GM23248 (cell line): ENCODE results near the gene E2F3. TPM values are rescaled to one million over a fixed set of nuclear protein-coding genes. Genes with fewer than 3 reads are reported as not detected.
"Not testable (repeated sequence)": the region's sequence is repeated elsewhere in the genome, so short reads cannot be mapped to it uniquely, and the experiment has no call there.

Source experiments
- DNase-seq: peaks from one replicate; pipeline ENCODE4 v3.0.0-alpha.2; 2015
- H2AFZ ChIP-seq: fragments of 200-600 bp; sonication (generic); 2 replicates; pipeline ENCODE4 v1.6.1; 2016; ENCODE audit warnings: antibody characterized with exemption
- H3F3A ChIP-seq: fragments of 200-600 bp; sonication (generic); 2 replicates; pipeline ENCODE4 v1.6.1; 2016; ENCODE audit warnings: mild to moderate bottlenecking, antibody characterized with exemption, mixed run types; ENCODE audit not compliant: insufficient read depth
- H3K27ac ChIP-seq: fragments of 200-600 bp; sonication (generic); 2 replicates; pipeline ENCODE4 v1.5.1; 2016; ENCODE audit warnings: mild to moderate bottlenecking
- H3K27me3 ChIP-seq: fragments of 200-600 bp; sonication (generic); replicated peaks from 2 replicates; pipeline ENCODE4 v1.6.1; 2016; ENCODE audit warnings: mild to moderate bottlenecking; ENCODE audit not compliant: insufficient read depth
- H3K36me3 ChIP-seq: fragments of 200-600 bp; sonication (generic); 2 replicates; pipeline ENCODE4 v1.6.1; 2016; ENCODE audit warnings: low read depth, mild to moderate bottlenecking
- H3K4me1 ChIP-seq: fragments of 200-600 bp; sonication (generic); 2 replicates; pipeline ENCODE4 v1.6.1; 2016; ENCODE audit warnings: mild to moderate bottlenecking; ENCODE audit not compliant: insufficient read depth
- H3K4me2 ChIP-seq: fragments of 200-600 bp; sonication (generic); one replicate; pipeline ENCODE4 v1.6.1; 2016; ENCODE audit warnings: mild to moderate bottlenecking; ENCODE audit not compliant: unreplicated experiment
- H3K4me3 ChIP-seq: fragments of 200-600 bp; sonication (generic); 2 replicates; pipeline ENCODE4 v1.5.1; 2016; ENCODE audit warnings: mild to moderate bottlenecking
- H3K79me2 ChIP-seq: fragments of 200-600 bp; sonication (generic); 2 replicates; pipeline ENCODE4 v1.6.1; 2016; ENCODE audit warnings: mild to moderate bottlenecking; ENCODE audit not compliant: insufficient read depth
- H3K9ac ChIP-seq: fragments of 200-600 bp; sonication (generic); 2 replicates; pipeline ENCODE4 v1.6.1; 2016; ENCODE audit warnings: mild to moderate bottlenecking
- H3K9me2 ChIP-seq: fragments of 200-600 bp; sonication (generic); 2 replicates; pipeline ENCODE4 v1.6.1; 2016; ENCODE audit warnings: mixed run types, mild to moderate bottlenecking, moderate library complexity; ENCODE audit not compliant: insufficient read depth
- H3K9me3 ChIP-seq: fragments of 200-600 bp; sonication (generic); one replicate; pipeline ENCODE4 v1.6.1; 2017; ENCODE audit warnings: low read depth
- H4K20me1 ChIP-seq: fragments of 200-600 bp; sonication (generic); 2 replicates; pipeline ENCODE4 v1.6.0; 2016; ENCODE audit not compliant: insufficient read depth
- EZH2 ChIP-seq: fragments of 200-600 bp; sonication (generic); IDR thresholded peaks from 2 replicates; pipeline ENCODE4 v1.6.1; 2018; ENCODE audit warnings: antibody characterized with exemption, mild to moderate bottlenecking; ENCODE audit not compliant: insufficient read depth, poor library complexity, severe bottlenecking
- EZH2phosphoT487 ChIP-seq: fragments of 200-600 bp; sonication (generic); IDR thresholded peaks from 2 replicates; pipeline ENCODE4 v1.6.1; 2018; ENCODE audit warnings: antibody characterized with exemption, moderate library complexity, mild to moderate bottlenecking, low read depth; ENCODE audit not compliant: insufficient read depth
- whole genome bisulfite sequencing, 2 experiments: methylation state at CpG; one replicate each; pipeline ENCODE4 v1.1.6; 2015 to 2017; ENCODE audit warnings: low lambda C conversion rate in 2 of 2, low coverage in 1 of 2; ENCODE audit errors: missing lambda C conversion rate in 2 of 2; 5-methylcytosine and 5-hydroxymethylcytosine counted together
- in situ Hi-C: fragments of 300-500 bp; cut with MboI; formaldehyde crosslinking; loops from 2 replicates; pipeline ENCODE4 v1.15.0; 2020
- polyA plus RNA-seq: library from polyadenylated mRNA; unstranded; fragments of >200 nt; fragmentation: Nextera tagmentation; extraction: Ambion mirVana; gene quantifications from 2 replicates; pipeline ENCODE4 v1.2.1, GENCODE V29; 2016
- total RNA-seq: library from RNA; depleted of rRNA; stranded (reverse); fragments of >200 nt; shearing (Covaris generic); gene quantifications from 2 replicates; pipeline ENCODE4 v1.2.3, GENCODE V29; 2014

E2F3 gene
- total and polyA plus RNA-seq, 2 experiments from 2014 or later = 4.1 to 7.0 TPM

DNA sequence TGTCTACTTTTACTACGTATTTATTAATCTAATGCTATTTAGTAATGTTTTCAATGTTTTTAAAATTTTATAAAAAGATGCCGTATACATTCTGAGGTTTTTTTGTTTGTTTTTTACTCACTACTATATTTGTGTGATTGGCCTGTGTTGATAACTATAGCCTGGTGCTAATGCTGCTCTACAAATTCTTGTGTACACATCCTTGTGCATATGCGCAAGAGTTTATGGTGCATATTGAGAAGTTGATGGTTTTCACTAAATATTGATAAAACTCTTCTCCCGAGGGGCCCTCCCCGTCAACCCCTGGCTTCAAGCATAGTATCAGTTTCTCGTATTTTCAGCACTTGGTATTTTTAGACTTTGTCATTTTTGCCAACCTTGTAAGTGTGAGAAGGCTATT lies 59.9 kb downstream of the E2F3 start:
- no peaks in the 10 kb centered on the region for H3K9me3 ChIP-seq
- no peaks in the 10 kb centered on the region for H3K4me1 ChIP-seq
- 0 out of 2 replicates have a peak, but pooled peaks cover 2% of the 10 kb centered on the region for H4K20me1 ChIP-seq
- in situ Hi-C loops = no loop called here
- DNase-seq = no peak
- no peak overlapping the region for H2AFZ ChIP-seq
- no peaks in the 10 kb centered on the region for H3K27me3 ChIP-seq
- no peak overlapping the region for H3K4me2 ChIP-seq
- TF ChIP-seq EZH2 (no peak), EZH2phosphoT487 (no peak)
- H3F3A ChIP-seq = no peaks in the 10 kb centered on the region
- WGBS, 2 experiments = 81 to 82% methylated on average over 6 of the region's 6 CpGs
- H3K27ac ChIP-seq = no peak overlapping the region
- peaks cover 99% of the 10 kb centered on the region for H3K79me2 ChIP-seq
- no peak overlapping the region for H3K4me3 ChIP-seq
- H3K9ac ChIP-seq = no peak overlapping the region
- no peaks in the 10 kb centered on the region for H3K9me2 ChIP-seq
- H3K36me3 ChIP-seq = no peaks in the 10 kb centered on the region; the same call in 1 of the 2 replicates

DNA sequence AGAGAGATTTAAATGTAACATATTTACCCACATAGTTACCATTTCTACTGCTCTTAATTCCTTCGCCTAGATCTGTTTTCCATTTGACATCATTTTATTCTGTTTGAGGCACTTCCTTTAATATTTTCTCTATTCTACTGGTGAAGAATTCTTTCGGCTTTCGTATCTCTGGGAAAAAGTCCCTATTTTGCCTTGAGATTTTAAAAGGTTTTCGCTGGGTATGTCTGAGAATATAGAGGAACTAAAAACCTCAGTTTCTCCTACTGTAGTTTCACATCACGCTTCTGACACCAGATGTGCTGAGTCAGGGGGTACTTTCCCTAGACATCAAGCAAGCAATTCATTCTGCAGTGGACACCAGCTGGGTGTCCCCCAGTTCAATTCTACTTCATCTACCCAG lies 61.7 kb downstream of the E2F3 start:
- H3F3A ChIP-seq = no peaks in the 10 kb centered on the region
- TF ChIP-seq EZH2 (no peak), EZH2phosphoT487 (no peak)
- WGBS, 2 experiments = 97% methylated on average over 5 of the region's 5 CpGs
- no peak overlapping the region for H2AFZ ChIP-seq
- no peak for DNase-seq
- H3K9me2 ChIP-seq = no peaks in the 10 kb centered on the region
- H3K9me3 ChIP-seq = no peaks in the 10 kb centered on the region
- H4K20me1 ChIP-seq = peaks cover 3% of the 10 kb centered on the region; the same call in 1 of the 2 replicates
- H3K36me3 ChIP-seq = no peaks in the 10 kb centered on the region; the same call in 1 of the 2 replicates
- no peaks in the 10 kb centered on the region for H3K4me1 ChIP-seq
- H3K9ac ChIP-seq = no peak overlapping the region
- H3K79me2 ChIP-seq = peaks cover 99% of the 10 kb centered on the region
- no peaks in the 10 kb centered on the region for H3K27me3 ChIP-seq
- H3K27ac ChIP-seq = no peak overlapping the region
- in situ Hi-C loops = no loop called here
- H3K4me2 ChIP-seq = no peak overlapping the region
- H3K4me3 ChIP-seq = no peak overlapping the region

DNA sequence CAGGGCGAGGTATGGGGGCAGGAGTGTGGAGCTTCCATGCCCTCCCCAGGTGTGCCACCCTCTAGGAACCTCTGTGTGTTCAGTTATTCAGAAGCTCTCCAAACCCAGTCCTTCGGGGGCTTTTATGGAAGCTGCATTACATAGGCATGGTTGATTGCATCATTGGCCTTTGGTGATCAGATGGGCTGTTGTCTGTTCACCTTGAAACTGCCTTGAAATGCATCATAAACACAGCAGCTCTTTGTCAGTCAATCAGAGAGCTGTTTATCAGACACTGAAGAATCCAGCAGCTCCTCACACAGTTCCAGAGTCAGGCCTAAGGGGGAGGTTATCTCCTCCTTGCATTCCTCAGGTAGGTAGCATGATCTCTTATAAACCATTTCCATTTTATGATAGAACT lies 62.4 kb downstream of the E2F3 start:
- H4K20me1 ChIP-seq = peaks cover 3% of the 10 kb centered on the region; the same call in 1 of the 2 replicates
- no peak overlapping the region for H3K27ac ChIP-seq
- H3K9me2 ChIP-seq = no peaks in the 10 kb centered on the region
- H3K4me1 ChIP-seq = no peaks in the 10 kb centered on the region
- H2AFZ ChIP-seq = no peak overlapping the region
- no peak overlapping the region for H3K9ac ChIP-seq
- no peaks in the 10 kb centered on the region for H3K9me3 ChIP-seq
- no peaks in the 10 kb centered on the region; the same call in 1 of the 2 replicates for H3K36me3 ChIP-seq
- H3K27me3 ChIP-seq = no peaks in the 10 kb centered on the region
- in situ Hi-C loops = no loop called here
- H3F3A ChIP-seq = no peaks in the 10 kb centered on the region
- 96 to 100% methylated on average over 2 of the region's 2 CpGs for WGBS, 2 experiments
- H3K4me3 ChIP-seq = no peak overlapping the region
- peaks cover 99% of the 10 kb centered on the region for H3K79me2 ChIP-seq
- no peak overlapping the region for H3K4me2 ChIP-seq
- TF ChIP-seq EZH2phosphoT487 (no peak), EZH2 (no peak)
- no peak for DNase-seq

- no peak overlapping the region for H3K4me2 ChIP-seq
- H3K79me2 ChIP-seq = peaks cover 99% of the 10 kb centered on the region
- no peaks in the 10 kb centered on the region for H3K4me1 ChIP-seq
- H3K27me3 ChIP-seq = no peaks in the 10 kb centered on the region
- H3K9me3 ChIP-seq = no peaks in the 10 kb centered on the region
- 96 to 99% methylated on average over 4 of the region's 4 CpGs for WGBS, 2 experiments
- no peaks in the 10 kb centered on the region for H3F3A ChIP-seq
- no peak overlapping the region for H2AFZ ChIP-seq
- DNase-seq = no peak
- in situ Hi-C loops = no loop called here
- TF ChIP-seq EZH2 = no peak
- no peak for TF ChIP-seq EZH2phosphoT487
- peaks cover 3% of the 10 kb centered on the region; the same call in 1 of the 2 replicates for H4K20me1 ChIP-seq
- H3K4me3 ChIP-seq = no peak overlapping the region
- no peak overlapping the region for H3K9ac ChIP-seq
- no peaks in the 10 kb centered on the region; the same call in 1 of the 2 replicates for H3K36me3 ChIP-seq
- H3K9me2 ChIP-seq = no peaks in the 10 kb centered on the region
- H3K27ac ChIP-seq = no peak overlapping the region
Observed at GRCh38 chr6:20464847-20465246, 63.2 kb downstream of the E2F3 start.

DNA sequence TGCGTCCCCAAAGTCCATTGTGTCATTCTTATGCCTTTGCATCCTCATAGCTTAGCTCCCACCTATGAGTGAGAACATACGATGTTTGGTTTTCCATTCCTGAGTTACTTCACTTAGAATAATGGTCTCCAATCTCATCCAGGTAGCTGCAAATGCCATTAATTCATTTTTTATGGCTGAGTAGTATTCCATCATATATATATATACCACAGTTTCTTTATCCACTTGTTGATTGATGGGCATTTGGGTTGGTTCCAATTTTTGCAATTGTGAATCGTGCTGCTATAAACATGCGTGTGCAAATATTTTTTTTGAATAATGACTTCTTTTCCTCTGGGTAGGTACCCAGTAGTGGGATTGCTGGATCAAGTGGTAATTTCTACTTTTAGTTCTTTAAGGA lies 63.9 kb downstream of the E2F3 start:
- in situ Hi-C loops, H3K27me3 ChIP-seq, H2AFZ ChIP-seq, H3K4me3 ChIP-seq, H3K36me3 ChIP-seq, H3K9me2 ChIP-seq, H3K9me3 ChIP-seq, H3K4me2 ChIP-seq, H3F3A ChIP-seq, DNase-seq, H3K4me1 ChIP-seq, H3K27ac ChIP-seq, H3K9ac ChIP-seq, H4K20me1 ChIP-seq: not testable (repeated sequence)
- peaks cover 99% of the 10 kb centered on the region for H3K79me2 ChIP-seq
- 96 to 100% methylated on average over 4 of the region's 4 CpGs for WGBS, 2 experiments
